IMR-90 (cell line): ENCODE results near the gene KLRB1. TPM values are rescaled to one million over a fixed set of nuclear protein-coding genes. Genes with fewer than 3 reads are reported as not detected.
"Not testable (repeated sequence)": the region's sequence is repeated elsewhere in the genome, so short reads cannot be mapped to it uniquely, and the experiment has no call there.

ENCODE experiments used
- ATAC-seq: fragments of 200-7000 bp; cut with Tn5 transposase; 2 replicates; pipeline ENCODE4 v1.9.1; 2020; ENCODE audit warnings: low read depth, mild to moderate bottlenecking, moderate library complexity
- BruUV-seq: library from RNA; stranded (reverse); fragments of 400-500 nt; replicated peaks from 2 replicates; lab custom pipeline; 2021; lab: Mats Ljungman, UMichigan
- CTCF ChIA-PET: fragments of 300-600 bp; formaldehyde crosslinking; extraction: SDS; loops from one replicate; lab custom pipeline; 2021; ENCODE audit warnings: antibody characterized with exemption; lab: Yijun Ruan, JAX
- POLR2A ChIA-PET: fragments of 300-600 bp; sonication (Branson Sonifier 250); formaldehyde crosslinking; loops from one replicate; lab custom pipeline; 2022; ENCODE audit warnings: antibody characterized with exemption; ENCODE audit not compliant: unreplicated experiment; lab: Charles Lee
- DNase-seq: peaks from one replicate; pipeline ENCODE4 v3.0.0; 2013
- H2AFZ ChIP-seq: replicated peaks from 2 replicates; pipeline ENCODE3; 2013; ENCODE audit warnings: low read length, mild to moderate bottlenecking; ENCODE audit not compliant: poor library complexity
- H2AK5ac ChIP-seq: 2 replicates; pipeline ENCODE4 v1.6.1; 2013; ENCODE audit warnings: low read depth, low read length, inconsistent platforms
- H2AK9ac ChIP-seq: replicated peaks from 2 replicates; pipeline ENCODE3; 2013; ENCODE audit warnings: mild to moderate bottlenecking, low read depth, low read length, moderate library complexity; ENCODE audit not compliant: poor library complexity
- H2BK120ac ChIP-seq: 2 replicates; pipeline ENCODE4 v1.6.1; 2013; ENCODE audit warnings: low read depth, low read length, inconsistent platforms
- H2BK15ac ChIP-seq: 3 replicates; pipeline ENCODE4 v1.6.1; 2013; ENCODE audit warnings: low read depth, low read length, inconsistent platforms
- H2BK20ac ChIP-seq: 2 replicates; pipeline ENCODE4 v1.6.1; 2013; ENCODE audit warnings: low read depth, mild to moderate bottlenecking, inconsistent platforms, low read length, moderate library complexity
- H2BK5ac ChIP-seq: 2 replicates; pipeline ENCODE4 v1.6.1; 2013; ENCODE audit warnings: mild to moderate bottlenecking, low read depth, low read length, inconsistent platforms; ENCODE audit not compliant: poor library complexity, severe bottlenecking
- H3K14ac ChIP-seq: replicated peaks from 2 replicates; pipeline ENCODE4 v1.6.1; 2013; ENCODE audit warnings: low read depth, low read length, inconsistent platforms
- H3K18ac ChIP-seq: 2 replicates; pipeline ENCODE4 v1.6.1; 2013; ENCODE audit warnings: low read depth, low read length, control low read depth
- H3K23ac ChIP-seq: 2 replicates; pipeline ENCODE4 v1.6.1; 2013; ENCODE audit warnings: low read depth, low read length, inconsistent platforms
- H3K27ac ChIP-seq: 2 replicates; pipeline ENCODE4 v1.5.1; 2013; ENCODE audit warnings: mild to moderate bottlenecking, control low read depth, low read length; ENCODE audit not compliant: insufficient read depth
- H3K27me3 ChIP-seq: 2 replicates; pipeline ENCODE4 v1.6.1; 2013; ENCODE audit warnings: low read length; ENCODE audit not compliant: control insufficient read depth, insufficient read depth
- H3K36me3 ChIP-seq: 2 replicates; pipeline ENCODE4 v1.6.1; 2013; ENCODE audit warnings: low read length, mixed read lengths; ENCODE audit not compliant: control insufficient read depth, insufficient read depth
- H3K4ac ChIP-seq: 2 replicates; pipeline ENCODE4 v1.6.1; 2013; ENCODE audit warnings: low read depth, low read length, inconsistent platforms
- H3K4me1 ChIP-seq: 2 replicates; pipeline ENCODE4 v1.6.1; 2013; ENCODE audit warnings: low read length, mixed read lengths; ENCODE audit not compliant: control insufficient read depth, insufficient read depth
- H3K4me2 ChIP-seq: 2 replicates; pipeline ENCODE4 v1.6.1; 2013; ENCODE audit warnings: low read depth, mild to moderate bottlenecking, control low read depth, low read length, moderate library complexity
- H3K4me3 ChIP-seq: 2 replicates; pipeline ENCODE4 v1.5.1; 2013; ENCODE audit warnings: low read depth, mild to moderate bottlenecking, control low read depth, low read length, moderate library complexity; ENCODE audit not compliant: insufficient read depth
- H3K56ac ChIP-seq: 2 replicates; pipeline ENCODE4 v1.6.1; 2013; ENCODE audit warnings: low read length, inconsistent platforms; ENCODE audit not compliant: insufficient read depth; ENCODE audit errors: extremely low read depth
- H3K79me1 ChIP-seq, 2 experiments: 2 replicates each; pipeline ENCODE4 v1.6.1; 2013; ENCODE audit warnings: low read length in 2 of 2, inconsistent platforms in 1 of 2, low read depth in 1 of 2
- H3K9ac ChIP-seq: 2 replicates; pipeline ENCODE4 v1.6.1; 2013; ENCODE audit warnings: low read depth, low read length, control low read depth
- H3K9me1 ChIP-seq: 2 replicates; pipeline ENCODE4 v1.6.1; 2013; ENCODE audit warnings: low read length, inconsistent platforms; ENCODE audit not compliant: insufficient read depth
- H3K9me3 ChIP-seq: 2 replicates; pipeline ENCODE4 v1.6.1; 2013; ENCODE audit warnings: low read length; ENCODE audit not compliant: control insufficient read depth, insufficient read depth
- H4K20me1 ChIP-seq: 2 replicates; pipeline ENCODE4 v1.6.1; 2013; ENCODE audit warnings: low read length, inconsistent platforms; ENCODE audit not compliant: insufficient read depth
- H4K5ac ChIP-seq: 2 replicates; pipeline ENCODE4 v1.6.1; 2013; ENCODE audit warnings: mild to moderate bottlenecking, low read depth, low read length, control low read depth
- H4K8ac ChIP-seq, 2 experiments: 2 replicates each; pipeline ENCODE4 v1.6.1; 2013; ENCODE audit warnings: low read depth in 2 of 2, low read length in 2 of 2, control low read depth in 1 of 2, inconsistent platforms in 1 of 2
- H4K91ac ChIP-seq: 2 replicates; pipeline ENCODE4 v1.6.1; 2013; ENCODE audit warnings: low read depth, low read length, inconsistent platforms; ENCODE audit not compliant: insufficient read depth
- WGBS, 2 experiments: methylation state at CpG; one replicate each; pipeline versions ENCODE4 v1.1.5 to v1.1.7; 2013; ENCODE audit warnings: missing lambda C conversion rate in 2 of 2; ENCODE audit not compliant: insufficient read length in 1 of 2; ENCODE audit errors: extremely low coverage in 2 of 2; 5-methylcytosine and 5-hydroxymethylcytosine counted together
- dilution Hi-C: fragments of 300-500 bp; cut with HindIII; formaldehyde crosslinking; loops from one replicate; pipeline ENCODE4 v1.14.3; 2018; ENCODE audit warnings: low sequenced_read_pairs; ENCODE audit not compliant: unreplicated experiment
- in situ Hi-C: fragments of 300-500 bp; cut with MboI; formaldehyde crosslinking; loops from 3 replicates; pipeline ENCODE4 v1.14.3; 2019; ENCODE audit warnings: low sequenced_read_pairs, inconsistent platforms, mixed read lengths
- intact Hi-C: fragments of 100-400 bp; cut with micrococcal nuclease; formaldehyde crosslinking; loops from 2 replicates; pipeline ENCODE4 v1.10.0; 2022
- polyA plus RNA-seq, 3 experiments: library from polyadenylated mRNA; depleted of rRNA; stranded (reverse); fragments of >200 nt; gene quantifications; 2 replicates each; pipeline ENCODE4 v1.2.3, GENCODE V29; 2012; ENCODE audit warnings: low replicate concordance in 1 of 3
- total RNA-seq: library from RNA; depleted of rRNA; stranded (reverse); fragments of >200 nt; gene quantifications from 2 replicates; pipeline ENCODE4 v1.2.3, GENCODE V29; 2012

The KLRB1 gene
- total and polyA plus RNA-seq, 2 of the 4 experiments (the other 2 are of a cell fraction) = not detected

DNA sequence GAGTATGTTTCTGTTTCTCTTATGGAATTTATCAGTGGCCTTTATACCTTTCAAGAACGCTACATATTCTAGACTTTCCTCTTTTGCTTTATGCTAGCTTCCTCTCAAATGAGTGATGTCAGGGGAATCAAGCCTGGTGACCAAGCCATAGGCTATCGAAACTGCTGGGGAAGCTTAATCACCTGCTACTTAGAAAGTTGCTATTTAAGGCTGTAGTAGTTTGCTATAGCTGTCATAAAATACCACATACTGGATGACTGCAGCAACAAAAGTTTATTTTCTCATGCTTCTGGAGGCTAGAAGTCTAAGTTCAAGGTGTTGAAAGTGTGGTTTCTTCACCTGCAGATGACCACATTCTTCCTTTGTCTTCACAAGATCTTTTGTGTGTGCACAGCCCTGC lies 43.3 kb downstream of the KLRB1 start:
- H2AFZ ChIP-seq, H3K36me3 ChIP-seq, H3K9me1 ChIP-seq, dilution Hi-C loops, H3K27ac ChIP-seq, H4K91ac ChIP-seq, BruUV-seq, H3K79me1 ChIP-seq, H3K4me3 ChIP-seq, H2BK20ac ChIP-seq, H4K20me1 ChIP-seq, H2AK5ac ChIP-seq, H3K4me1 ChIP-seq, H3K4me2 ChIP-seq, H3K56ac ChIP-seq, H2BK120ac ChIP-seq, H3K4ac ChIP-seq, CTCF ChIA-PET, H3K9me3 ChIP-seq, H4K5ac ChIP-seq, H3K18ac ChIP-seq, H3K14ac ChIP-seq, H2BK5ac ChIP-seq, DNase-seq, POLR2A ChIA-PET, ATAC-seq, H3K23ac ChIP-seq, intact Hi-C loops, H2AK9ac ChIP-seq, H2BK15ac ChIP-seq, in situ Hi-C loops, H4K8ac ChIP-seq, H3K27me3 ChIP-seq, H3K9ac ChIP-seq: not testable (repeated sequence)
- no CpG with 5 or more reads among the region's 2 CpGs for WGBS, 2 experiments

DNA sequence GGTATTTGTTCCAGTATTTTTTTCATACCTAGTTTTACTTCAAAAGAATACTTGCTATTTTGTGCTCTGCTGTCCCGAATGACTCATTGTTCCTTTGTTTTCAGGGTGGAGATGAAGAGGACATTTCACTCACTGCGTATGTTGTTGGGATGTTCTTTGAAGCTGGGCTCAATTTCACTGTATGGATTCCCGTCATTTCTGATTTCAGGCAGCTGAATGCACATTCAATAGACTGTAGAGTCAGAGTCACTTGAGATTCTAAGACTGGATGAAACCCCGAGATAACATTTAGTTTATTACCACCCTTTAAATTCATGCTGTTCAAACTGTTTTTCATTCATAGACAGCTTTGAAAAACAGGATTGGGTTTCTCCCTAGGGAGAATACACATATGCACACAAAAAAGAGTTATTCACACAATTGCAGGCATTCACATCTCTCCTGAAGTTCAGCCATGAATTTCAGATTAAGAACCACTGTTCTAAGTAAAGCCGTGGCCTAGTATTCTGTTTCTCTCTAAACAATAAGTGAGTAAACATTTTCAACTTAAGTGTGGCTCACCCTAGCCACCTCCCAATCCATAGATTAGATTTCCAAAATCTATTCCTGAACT lies 44.8 kb downstream of the KLRB1 start:
- H2BK20ac ChIP-seq, H3K23ac ChIP-seq, H3K27ac ChIP-seq, H3K9me3 ChIP-seq, H2AK5ac ChIP-seq, H3K79me1 ChIP-seq, H3K4me1 ChIP-seq, BruUV-seq, H3K4me3 ChIP-seq, CTCF ChIA-PET, H3K9me1 ChIP-seq, H3K36me3 ChIP-seq, dilution Hi-C loops, H4K5ac ChIP-seq, H2AK9ac ChIP-seq, in situ Hi-C loops, H3K9ac ChIP-seq, H4K20me1 ChIP-seq, H3K4me2 ChIP-seq, H2BK5ac ChIP-seq, H4K8ac ChIP-seq, H2BK15ac ChIP-seq, POLR2A ChIA-PET, H3K56ac ChIP-seq, H3K18ac ChIP-seq, H2BK120ac ChIP-seq, H3K4ac ChIP-seq, DNase-seq, ATAC-seq, H3K14ac ChIP-seq, H3K27me3 ChIP-seq, H2AFZ ChIP-seq, H4K91ac ChIP-seq, intact Hi-C loops: not testable (repeated sequence)
- no CpG with 5 or more reads among the region's 5 CpGs for WGBS, 2 experiments
